GM12892 (cell line): ENCODE measurements around the gene CELA2B.
"Not testable (repeated sequence)": the region's sequence is repeated elsewhere in the genome, so short reads cannot be mapped to it uniquely, and the experiment has no call there.

Source experiments
- POLR2A ChIP-seq: IDR thresholded peaks from 2 replicates; pipeline ENCODE4 v1.6.1; 2011; ENCODE audit warnings: low read depth, low read length, control low read depth
- POLR2AphosphoS5 ChIP-seq: IDR thresholded peaks from 2 replicates; pipeline ENCODE4 v1.6.1; 2011; ENCODE audit warnings: low read depth, low read length, control low read depth

GRCh38 chr1:15471723-15472122, 4.2 kb upstream of the CELA2B start:
- not testable (repeated sequence) for TF ChIP-seq POLR2AphosphoS5, POLR2A
